Panc1 (cell line): ENCODE measurements around the gene SNTG2.

ENCODE experiments used
- CTCF ChIP-seq: fragments of 450-650 bp; IDR thresholded peaks from 2 replicates; pipeline ENCODE4 v1.5.1; 2017; ENCODE audit warnings: mild to moderate bottlenecking
- POLR2AphosphoS5 ChIP-seq: IDR thresholded peaks from 2 replicates; pipeline ENCODE4 v1.6.1; 2012; ENCODE audit warnings: mild to moderate bottlenecking, low read depth, low read length, moderate library complexity
- REST ChIP-seq, 2 experiments: IDR thresholded peaks; 2 replicates each; pipeline ENCODE4 v1.6.1; 2011 to 2012; ENCODE audit warnings: low read depth in 2 of 2, control low read depth in 1 of 2, low read length in 1 of 2, mild to moderate bottlenecking in 1 of 2, moderate library complexity in 1 of 2; ENCODE audit not compliant: insufficient read depth in 1 of 2
- SIN3A ChIP-seq: IDR thresholded peaks from 2 replicates; pipeline ENCODE4 v1.6.1; 2012; ENCODE audit warnings: low read depth, mild to moderate bottlenecking, low read length, moderate library complexity, borderline replicate concordance; ENCODE audit not compliant: insufficient read depth

GRCh38 chr2:1039549-1039948, 88.9 kb downstream of the SNTG2 start:
- TF ChIP-seq CTCF (no peak), SIN3A (no peak), REST (IDR thresholded peaks at IDR 0.05; ENCODE audit: insufficient read depth in 1 of 2, low read depth in 2 of 2, low read length in 1 of 2) (no peak), POLR2AphosphoS5 (no peak)
